A549 (cell line): Measurements from ENCODE around the gene ZNF646.

ENCODE experiments used
- CEBPB ChIP-seq, 2 experiments: fragments of >200 bp in 1 of 2; sonication (Bioruptor Twin) in 1 of 2; formaldehyde crosslinking in 1 of 2; IDR thresholded peaks; 2 replicates each; pipeline ENCODE4 v1.6.1; 2012 to 2016
- CHD4 ChIP-seq: fragments of 200-600 bp; sonication (generic); IDR thresholded peaks from 2 replicates; pipeline ENCODE4 v1.6.1; 2016; ENCODE audit warnings: antibody characterized with exemption, mild to moderate bottlenecking, borderline replicate concordance
- CTCF ChIP-seq: fragments of >200 bp; sonication (Bioruptor Twin); formaldehyde crosslinking; IDR thresholded peaks from 3 replicates; pipeline ENCODE4 v1.5.1; 2016
- MAFK ChIP-seq: fragments of 450-650 bp; IDR thresholded peaks from 2 replicates; pipeline ENCODE4 v1.6.1; 2014; ENCODE audit not compliant: partially characterized antibody
- MAX ChIP-seq: IDR thresholded peaks from 2 replicates; pipeline ENCODE4 v1.6.1; 2012
- MYC ChIP-seq: IDR thresholded peaks from 2 replicates; pipeline ENCODE4 v1.6.1; 2012; ENCODE audit warnings: mild to moderate bottlenecking, inconsistent platforms, low read length, improper control_type of control experiment, borderline replicate concordance
- PBX3 ChIP-seq: IDR thresholded peaks from 2 replicates; pipeline ENCODE4 v1.6.1; 2012
- RFX5 ChIP-seq: fragments of 450-650 bp; IDR thresholded peaks from 2 replicates; pipeline ENCODE4 v1.7.1; 2014; ENCODE audit warnings: antibody characterized with exemption, mild to moderate bottlenecking, moderate library complexity
- ZSCAN20 ChIP-seq: fragments of 250-450 bp; sonication (Bioruptor Pico); IDR thresholded peaks from 2 replicates; pipeline ENCODE4 v1.8.0; 2022; ENCODE audit warnings: mild to moderate bottlenecking, moderate library complexity

GRCh38 chr16:31112711-31113110 lies 38.5 kb downstream of the ZNF646 start:
- no peak for TF ChIP-seq CTCF
- no peak for TF ChIP-seq MAX
- no peak for TF ChIP-seq CEBPB (IDR thresholded peaks at IDR 0.05)
- no peak for TF ChIP-seq PBX3
- TF ChIP-seq CHD4: no peak
- TF ChIP-seq MAFK: no peak
- no peak for TF ChIP-seq RFX5
- no peak for TF ChIP-seq MYC
- TF ChIP-seq ZSCAN20: no peak
